HL-60 (cell line): ENCODE data around the gene MYADML2.
A peak's percentile ranks its signal among the peaks of the same experiment; 100 is the strongest.

Source experiments
- CTCF ChIP-seq: IDR thresholded peaks from one replicate; pipeline ENCODE4 v1.5.1; 2011; ENCODE audit warnings: low read length, control low read depth, inconsistent platforms; ENCODE audit not compliant: insufficient read depth
- GABPA ChIP-seq: IDR thresholded peaks from 2 replicates; pipeline ENCODE4 v1.6.1; 2012; ENCODE audit warnings: low read depth
- POLR2AphosphoS5 ChIP-seq: IDR thresholded peaks from 2 replicates; pipeline ENCODE4 v1.6.1; 2012; ENCODE audit warnings: low read depth
- REST ChIP-seq: IDR thresholded peaks from 2 replicates; pipeline ENCODE4 v1.6.1; 2012; ENCODE audit warnings: low read depth; ENCODE audit not compliant: insufficient replicate concordance

- TF ChIP-seq POLR2AphosphoS5 (peak; percentile 60; the same call in 1 of the 2 replicates), CTCF (no peak), GABPA (no peak), REST (peak; percentile 40)
Observed at GRCh38 chr17:81917565-81918332, 29.3 kb downstream of the MYADML2 start, which contains the start of gene SIRT7.
